HL-60/S4 treated with retinoic acid at 250 ng/mL for 4 days and 3 days (cell line): ENCODE data around the gene NAA38.
"Not testable (repeated sequence)": the region's sequence is repeated elsewhere in the genome, so short reads cannot be mapped to it uniquely, and the experiment has no call there.

Experiments
- in situ Hi-C: fragments of 300-500 bp; cut with MboI; formaldehyde crosslinking; loops from 2 replicates; pipeline ENCODE4 v1.7.0; 2022; ENCODE audit warnings: low sequenced_read_pairs

Gene NAA38

DNA sequence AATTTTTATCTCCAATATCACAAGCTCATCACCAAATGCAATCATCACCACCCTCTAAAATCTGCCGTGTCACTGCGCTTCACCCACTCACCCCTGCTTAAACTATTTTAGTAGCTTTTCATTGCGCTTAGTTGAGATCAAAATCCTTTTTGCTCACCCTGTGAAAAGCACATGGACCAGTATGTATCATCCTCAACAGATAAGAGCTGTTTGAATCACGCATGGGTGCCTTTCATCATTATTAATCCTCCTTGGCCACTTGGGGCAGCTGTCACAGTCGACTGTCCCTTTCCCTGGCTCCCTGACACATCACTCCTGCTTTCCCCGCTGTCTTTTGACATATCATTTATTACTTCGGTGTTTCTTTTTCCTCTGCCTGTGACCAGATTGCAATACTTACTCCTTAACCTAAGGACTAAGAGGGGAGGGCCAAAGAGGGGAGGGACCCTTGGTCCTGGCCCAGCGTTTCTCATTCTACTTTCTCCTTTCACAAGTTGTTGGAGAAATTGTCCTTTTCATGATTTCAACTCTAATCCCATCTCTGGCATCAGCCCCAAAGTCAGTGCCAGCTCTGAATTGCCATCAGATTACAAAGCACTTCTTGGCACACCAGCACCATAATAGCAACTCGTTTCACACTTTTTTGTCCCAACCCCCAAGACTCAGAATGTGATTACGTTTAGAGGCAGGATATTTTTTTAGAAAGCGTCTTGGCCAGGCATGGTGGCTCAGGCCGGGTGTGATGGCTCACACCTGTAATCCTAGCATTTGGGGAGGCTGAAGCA, 32.0 kb downstream of the NAA38 start:
- in situ Hi-C loops, result no loop called here

- in situ Hi-C loops, result no loop called here
Measured at GRCh38 chr17:7824021-7824924, 33.1 kb downstream of the NAA38 start.

DNA sequence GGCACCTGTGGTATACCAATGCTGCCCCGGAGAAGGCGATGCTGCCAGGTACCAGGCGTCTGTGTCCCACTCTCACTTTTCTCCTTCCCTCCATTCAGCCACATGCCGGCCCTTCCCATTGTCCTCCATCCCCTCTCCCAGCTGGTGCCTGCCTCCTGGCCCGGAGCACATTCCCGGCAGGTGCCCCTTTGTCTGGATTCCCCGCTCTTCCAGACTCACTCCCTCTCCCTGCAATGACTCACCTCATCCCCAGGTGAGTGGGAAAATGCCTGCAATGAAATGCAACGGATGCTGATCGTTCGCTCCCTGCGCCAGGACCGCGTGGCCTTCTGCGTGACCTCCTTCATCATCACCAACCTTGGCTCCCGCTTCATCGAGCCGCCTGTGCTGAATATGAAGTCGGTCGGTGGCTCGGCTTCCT, 33.8 kb downstream of the NAA38 start:
- in situ Hi-C loops, result no loop called here

GRCh38 chr17:7822126-7822525, 35.2 kb downstream of the NAA38 start:
- in situ Hi-C loops, result no loop called here

- in situ Hi-C loops, result no loop called here
Measured at GRCh38 chr17:7820231-7820630, 37.1 kb downstream of the NAA38 start.

DNA sequence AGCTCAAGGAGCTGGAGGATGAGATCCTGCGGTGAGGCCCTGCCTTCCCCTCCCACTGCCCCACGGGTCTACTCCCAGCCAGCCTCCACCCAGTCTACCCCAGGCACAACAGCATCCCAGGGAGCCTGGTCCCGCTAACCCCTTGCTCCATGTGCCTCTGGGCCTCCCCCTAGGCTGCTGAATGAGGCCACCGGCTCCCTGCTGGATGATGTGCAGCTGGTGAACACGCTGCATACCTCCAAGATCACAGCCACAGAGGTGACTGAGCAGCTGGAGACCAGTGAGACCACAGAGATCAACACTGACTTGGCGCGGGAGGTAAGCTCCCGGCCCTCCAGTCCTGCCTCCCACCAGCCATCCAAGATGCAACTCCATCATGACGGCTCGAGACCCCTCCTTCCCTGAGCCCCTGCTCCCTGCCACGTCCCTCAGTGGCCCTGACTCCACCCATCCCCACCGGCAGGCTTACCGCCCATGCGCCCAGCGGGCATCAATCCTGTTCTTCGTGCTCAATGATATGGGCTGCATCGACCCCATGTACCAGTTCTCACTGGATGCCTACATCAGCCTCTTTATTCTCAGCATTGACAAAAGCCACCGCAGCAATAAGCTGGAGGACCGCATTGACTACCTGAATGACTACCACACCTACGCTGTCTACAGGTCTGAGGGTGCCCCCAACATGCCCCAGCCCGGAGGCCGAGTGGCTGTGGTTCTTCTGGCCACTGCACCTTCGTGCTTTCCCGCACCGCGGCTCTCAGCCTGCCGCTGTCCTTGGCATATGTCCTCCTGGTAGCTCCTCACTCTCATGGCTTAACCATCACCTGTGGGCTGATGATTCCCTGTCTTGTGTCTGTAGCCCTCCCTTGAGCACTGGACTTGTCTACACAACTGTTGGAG, 38.4 kb downstream of the NAA38 start:
- in situ Hi-C loops, result no loop called here

DNA sequence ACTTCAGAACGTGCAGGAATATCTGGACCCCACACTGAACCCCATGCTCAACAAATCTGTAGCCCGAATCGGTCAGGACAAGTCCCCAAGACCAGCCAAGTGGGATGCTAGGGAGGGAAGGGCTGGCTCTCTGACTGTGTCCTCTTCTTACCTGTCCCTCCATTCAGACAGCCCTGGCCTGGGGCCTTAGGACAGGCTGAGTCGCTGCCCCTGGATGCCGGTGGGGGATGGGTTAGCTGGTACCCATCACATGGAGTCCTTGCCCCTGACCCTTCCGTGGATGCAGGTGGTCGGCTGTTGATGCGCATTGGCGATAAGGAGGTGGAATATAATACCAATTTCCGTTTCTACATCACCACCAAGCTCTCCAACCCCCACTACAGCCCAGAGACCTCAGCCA, 39.3 kb downstream of the NAA38 start:
- in situ Hi-C loops, result no loop called here

- in situ Hi-C loops, result no loop called here
Measured at GRCh38 chr17:7817643-7817964, 39.8 kb downstream of the NAA38 start.

- in situ Hi-C loops, result no loop called here
Measured at GRCh38 chr17:7816926-7817642, 40.3 kb downstream of the NAA38 start.

DNA sequence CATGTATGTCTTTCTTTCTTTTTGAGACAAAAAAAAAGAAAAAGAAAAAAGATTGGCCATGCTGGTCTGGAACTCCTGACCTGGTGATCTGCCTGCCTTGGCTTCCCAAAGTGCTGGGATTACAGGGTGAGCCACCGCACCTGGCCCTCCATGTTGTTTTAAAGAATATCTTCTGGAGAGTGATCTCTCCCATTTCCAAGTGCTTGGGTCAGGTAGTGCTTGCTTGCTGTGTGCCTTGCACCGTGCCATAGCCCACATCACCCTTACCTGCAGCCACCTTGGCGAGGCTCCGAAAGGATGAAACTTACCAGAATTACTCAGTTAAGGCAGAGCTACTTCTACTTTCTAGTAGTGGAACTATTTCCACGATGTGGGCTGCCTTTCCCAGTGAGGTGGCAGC, 42.4 kb downstream of the NAA38 start:
- in situ Hi-C loops, result no loop called here

DNA sequence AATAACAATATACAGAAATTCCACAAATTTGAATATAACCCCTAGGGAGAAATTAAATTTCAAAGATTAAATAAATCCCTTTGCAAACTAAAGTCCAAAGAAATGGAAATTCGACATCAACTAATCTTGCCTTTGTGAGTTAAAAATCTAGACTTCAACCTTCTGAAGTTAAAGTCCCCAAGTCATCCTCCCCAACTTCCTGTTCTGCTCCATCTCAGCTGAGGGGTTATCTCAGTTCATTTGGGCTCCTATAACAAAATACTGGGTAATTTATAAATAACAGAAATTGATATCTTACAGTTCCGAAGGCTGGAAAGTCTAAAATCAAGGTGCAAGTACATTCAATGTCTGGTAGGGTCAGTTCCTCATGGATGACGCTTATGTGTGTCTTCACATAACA, 46.1 kb downstream of the NAA38 start:
- in situ Hi-C loops, result no loop called here

DNA sequence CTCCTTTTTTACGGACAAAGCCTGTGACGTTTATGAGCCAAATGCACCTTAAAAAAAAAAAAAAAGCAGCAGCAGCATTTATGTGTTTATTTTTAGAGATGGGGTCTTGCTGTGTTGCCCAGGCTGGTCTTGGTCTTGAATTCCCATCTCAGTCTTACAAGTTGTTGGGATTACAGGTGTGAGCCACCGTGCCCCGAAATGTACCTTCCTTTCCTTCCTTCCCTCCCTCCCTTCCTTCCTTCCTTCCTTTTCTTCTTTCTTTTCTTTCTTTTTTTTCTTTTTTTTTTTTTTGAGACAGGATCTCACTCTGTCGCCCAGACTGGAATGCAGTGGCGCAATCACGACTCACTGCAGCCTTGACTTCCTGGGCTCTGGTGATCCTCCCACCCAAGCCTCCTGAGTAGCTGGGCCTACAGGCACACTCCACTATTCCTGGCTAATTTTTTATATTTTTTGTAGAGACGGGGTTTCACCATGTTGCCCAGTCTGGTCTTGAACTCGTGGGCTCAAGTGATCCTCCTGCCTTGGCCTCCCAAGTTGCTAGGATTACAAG, 47.5 kb downstream of the NAA38 start:
- in situ Hi-C loops, result not testable (repeated sequence)

DNA sequence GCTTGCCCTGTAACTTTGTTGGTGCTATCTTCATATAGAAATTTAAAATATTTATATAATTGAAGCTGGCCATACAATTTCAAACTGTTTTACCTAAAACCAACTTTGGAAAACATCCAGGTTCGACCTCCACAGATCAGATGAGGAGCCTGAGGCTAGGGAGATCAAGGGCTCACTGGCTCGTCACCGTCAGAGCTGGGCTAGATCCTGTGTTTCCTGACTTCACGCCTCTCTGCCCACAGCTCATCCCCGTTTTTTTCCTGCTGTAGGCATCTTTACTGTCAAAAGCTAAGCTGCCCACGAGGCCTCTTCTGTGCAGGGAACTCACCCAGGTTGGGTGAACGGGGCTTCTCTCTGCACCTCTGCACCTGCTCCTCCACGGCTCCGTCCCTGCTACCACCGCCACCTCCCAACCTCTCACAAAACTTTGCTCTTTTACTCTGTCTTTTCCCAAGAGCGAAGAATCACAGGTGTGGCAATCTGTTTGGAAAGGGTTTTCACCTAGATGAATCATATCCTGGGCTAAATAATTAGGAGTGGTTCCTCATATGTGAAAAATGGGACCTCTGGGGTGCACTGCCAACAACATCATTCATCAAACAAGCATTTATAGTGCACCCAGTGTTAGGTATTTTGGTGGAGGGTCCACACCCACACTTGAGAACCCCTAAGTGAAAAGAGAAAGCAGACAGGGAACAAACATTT, 48.1 kb downstream of the NAA38 start:
- in situ Hi-C loops, result no loop called here

DNA sequence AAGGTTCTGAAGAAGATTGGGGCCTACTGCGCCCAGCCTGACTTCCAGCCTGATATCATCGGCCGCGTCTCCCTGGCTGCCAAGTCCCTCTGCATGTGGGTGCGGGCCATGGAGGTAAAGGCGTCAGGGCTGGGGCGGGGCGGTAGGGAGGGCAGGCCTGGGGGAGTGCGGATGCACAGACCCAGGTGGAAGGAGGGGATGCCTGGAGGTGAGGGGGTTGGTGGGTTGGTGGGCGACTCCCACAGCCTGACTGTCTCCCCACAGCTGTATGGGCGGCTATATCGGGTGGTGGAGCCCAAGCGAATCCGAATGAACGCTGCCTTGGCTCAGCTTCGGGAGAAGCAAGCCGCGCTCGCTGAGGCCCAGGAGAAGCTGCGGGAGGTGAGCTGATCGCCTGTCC, 50.2 kb downstream of the NAA38 start:
- in situ Hi-C loops, result no loop called here
